SJSA1 (cell line): Measurements from ENCODE around the gene SH3GL3. TPM values are rescaled to one million over a fixed set of nuclear protein-coding genes. Genes with fewer than 3 reads are reported as not detected.

Source experiments
- DNase-seq, 2 experiments: peaks; one replicate each; pipeline ENCODE4 v3.0.0-alpha.2; 2015 to 2020; ENCODE audit warnings: low spot score in 2 of 2, low read depth in 1 of 2
- H3K27ac ChIP-seq: fragments of 250-450 bp; sonication (Bioruptor Pico); 2 replicates; pipeline ENCODE4 v1.5.1; 2020; ENCODE audit warnings: mild to moderate bottlenecking, moderate library complexity
- H3K27me3 ChIP-seq: fragments of 250-450 bp; sonication (Bioruptor Pico); replicated peaks from 2 replicates; pipeline ENCODE4 v1.5.1; 2020; ENCODE audit warnings: mild to moderate bottlenecking, moderate library complexity
- H3K36me3 ChIP-seq: fragments of 250-450 bp; sonication (Bioruptor Pico); 2 replicates; pipeline ENCODE4 v1.5.1; 2020; ENCODE audit warnings: mild to moderate bottlenecking
- H3K4me1 ChIP-seq: fragments of 250-450 bp; sonication (Bioruptor Pico); replicated peaks from 2 replicates; pipeline ENCODE4 v1.6.1; 2021; ENCODE audit warnings: mild to moderate bottlenecking
- H3K4me3 ChIP-seq: fragments of 250-450 bp; sonication (Bioruptor Pico); 2 replicates; pipeline ENCODE4 v1.5.1; 2020; ENCODE audit warnings: mild to moderate bottlenecking
- H3K9me3 ChIP-seq: fragments of 250-450 bp; sonication (Bioruptor Pico); replicated peaks from 2 replicates; pipeline ENCODE4 v1.5.1; 2020; ENCODE audit warnings: mild to moderate bottlenecking
- total RNA-seq: library from RNA; depleted of rRNA; stranded (reverse); fragments of >200 nt; shearing (Covaris generic); gene quantifications from 2 replicates; pipeline ENCODE4 v1.2.3, GENCODE V29; 2014

Gene SH3GL3
- total RNA-seq, 1 experiment from 2014 or later: 0.66 TPM

GRCh38 chr15:83443076-83443847 lies 3.9 kb upstream of the SH3GL3 start:
- Histone ChIP-seq H3K27me3 (0 out of 2 replicates have a peak, but pooled peaks cover 3% of the 10 kb centered on the region), H3K36me3 (no peaks in the 10 kb centered on the region), H3K4me3 (no peak overlapping the region), H3K4me1 (peaks cover 11% of the 10 kb centered on the region), H3K9me3 (no peaks in the 10 kb centered on the region), H3K27ac (no peak overlapping the region)
- DNase-seq: no peak

- peaks cover 11% of the 10 kb centered on the region for H3K4me1 ChIP-seq
- no peaks in the 10 kb centered on the region for H3K36me3 ChIP-seq
- no peak overlapping the region for H3K4me3 ChIP-seq
- DNase-seq: no peak
- H3K9me3 ChIP-seq: no peaks in the 10 kb centered on the region
- no peak overlapping the region for H3K27ac ChIP-seq
- 0 out of 2 replicates have a peak, but pooled peaks cover 6% of the 10 kb centered on the region for H3K27me3 ChIP-seq
These were observed 2.2 kb upstream of the SH3GL3 start for GRCh38 chr15:83444936-83445335.

- no peak for DNase-seq
- Histone ChIP-seq H3K27me3 (0 out of 2 replicates have a peak, but pooled peaks cover 7% of the 10 kb centered on the region), H3K27ac (no peak overlapping the region), H3K4me1 (peaks cover 11% of the 10 kb centered on the region), H3K9me3 (no peaks in the 10 kb centered on the region), H3K4me3 (no peak overlapping the region), H3K36me3 (no peaks in the 10 kb centered on the region)
These were observed 1.5 kb upstream of the SH3GL3 start for GRCh38 chr15:83445643-83446042.

GRCh38 chr15:83446417-83446816 lies 724 bp upstream of the SH3GL3 start:
- 0 out of 2 replicates have a peak, but pooled peaks cover 7% of the 10 kb centered on the region for H3K27me3 ChIP-seq
- H3K4me3 ChIP-seq: no peak overlapping the region
- no peak overlapping the region for H3K27ac ChIP-seq
- DNase-seq: no peak
- no peaks in the 10 kb centered on the region for H3K9me3 ChIP-seq
- H3K4me1 ChIP-seq: peaks cover 11% of the 10 kb centered on the region
- H3K36me3 ChIP-seq: no peaks in the 10 kb centered on the region

- Histone ChIP-seq H3K27ac (no peak overlapping the region), H3K4me1 (peaks cover 11% of the 10 kb centered on the region), H3K9me3 (no peaks in the 10 kb centered on the region), H3K4me3 (no peak overlapping the region), H3K36me3 (no peaks in the 10 kb centered on the region), H3K27me3 (0 out of 2 replicates have a peak, but pooled peaks cover 7% of the 10 kb centered on the region)
- no peak for DNase-seq
These were observed 2.1 kb downstream of the SH3GL3 start for GRCh38 chr15:83449250-83449671.

GRCh38 chr15:83449937-83450506 lies 2.9 kb downstream of the SH3GL3 start:
- H3K4me1 ChIP-seq: peaks cover 11% of the 10 kb centered on the region
- H3K27ac ChIP-seq: no peak overlapping the region
- H3K9me3 ChIP-seq: no peaks in the 10 kb centered on the region
- no peak overlapping the region for H3K4me3 ChIP-seq
- H3K27me3 ChIP-seq: 0 out of 2 replicates have a peak, but pooled peaks cover 7% of the 10 kb centered on the region
- no peak for DNase-seq
- H3K36me3 ChIP-seq: no peaks in the 10 kb centered on the region

- Histone ChIP-seq H3K27me3 (no peaks in the 10 kb centered on the region), H3K9me3 (no peaks in the 10 kb centered on the region), H3K36me3 (no peaks in the 10 kb centered on the region), H3K4me3 (no peak overlapping the region), H3K27ac (no peak overlapping the region), H3K4me1 (no peaks in the 10 kb centered on the region)
- DNase-seq: no peak
These were observed 10.0 kb downstream of the SH3GL3 start for GRCh38 chr15:83457149-83457548.

GRCh38 chr15:83458381-83458780 lies 11.2 kb downstream of the SH3GL3 start:
- H3K36me3 ChIP-seq: no peaks in the 10 kb centered on the region
- no peak overlapping the region for H3K4me3 ChIP-seq
- no peaks in the 10 kb centered on the region for H3K4me1 ChIP-seq
- H3K9me3 ChIP-seq: no peaks in the 10 kb centered on the region
- H3K27ac ChIP-seq: no peak overlapping the region
- DNase-seq: no peak
- no peaks in the 10 kb centered on the region for H3K27me3 ChIP-seq

- Histone ChIP-seq H3K27me3 (no peaks in the 10 kb centered on the region), H3K27ac (no peak overlapping the region), H3K36me3 (no peaks in the 10 kb centered on the region)
These were observed 14.9 kb downstream of the SH3GL3 start for GRCh38 chr15:83462026-83462425.

GRCh38 chr15:83462953-83463433 lies 15.9 kb downstream of the SH3GL3 start:
- Histone ChIP-seq H3K4me3 (no peak overlapping the region), H3K4me1 (no peaks in the 10 kb centered on the region), H3K27ac (no peak overlapping the region), H3K27me3 (no peaks in the 10 kb centered on the region), H3K36me3 (no peaks in the 10 kb centered on the region), H3K9me3 (no peaks in the 10 kb centered on the region)
- DNase-seq: no peak

More at GRCh38 chr15:83462026-83462425, 14.9 kb downstream of the SH3GL3 start:
- Histone ChIP-seq H3K4me3 (no peak overlapping the region), H3K9me3 (no peaks in the 10 kb centered on the region), H3K4me1 (no peaks in the 10 kb centered on the region)
- no peak for DNase-seq

- Histone ChIP-seq H3K4me1 (no peaks in the 10 kb centered on the region), H3K27ac (no peak overlapping the region)
- DNase-seq: no peak
These were observed 23.7 kb downstream of the SH3GL3 start for GRCh38 chr15:83470887-83471286.

GRCh38 chr15:83471307-83471866 lies 24.2 kb downstream of the SH3GL3 start:
- Histone ChIP-seq H3K27me3 (no peaks in the 10 kb centered on the region), H3K4me1 (no peaks in the 10 kb centered on the region), H3K9me3 (no peaks in the 10 kb centered on the region), H3K4me3 (no peak overlapping the region), H3K36me3 (no peaks in the 10 kb centered on the region), H3K27ac (no peak overlapping the region)
- DNase-seq: no peak

More at GRCh38 chr15:83470887-83471286, 23.7 kb downstream of the SH3GL3 start:
- Histone ChIP-seq H3K9me3 (no peaks in the 10 kb centered on the region), H3K4me3 (no peak overlapping the region), H3K27me3 (no peaks in the 10 kb centered on the region), H3K36me3 (no peaks in the 10 kb centered on the region)

- Histone ChIP-seq H3K27ac (no peak overlapping the region), H3K36me3 (no peaks in the 10 kb centered on the region), H3K4me3 (no peak overlapping the region), H3K27me3 (no peaks in the 10 kb centered on the region), H3K9me3 (no peaks in the 10 kb centered on the region), H3K4me1 (no peaks in the 10 kb centered on the region)
- no peak for DNase-seq
These were observed 25.0 kb downstream of the SH3GL3 start for GRCh38 chr15:83472151-83472550.

GRCh38 chr15:83472797-83473196 lies 25.7 kb downstream of the SH3GL3 start:
- Histone ChIP-seq H3K27ac (no peak overlapping the region), H3K36me3 (no peaks in the 10 kb centered on the region), H3K4me3 (no peak overlapping the region), H3K27me3 (no peaks in the 10 kb centered on the region), H3K4me1 (no peaks in the 10 kb centered on the region), H3K9me3 (no peaks in the 10 kb centered on the region)
- DNase-seq: no peak
